Progenitor cell of endocrine pancreas (in vitro differentiated cells): Measurements from ENCODE around the gene USP10. TPM values are rescaled to one million over a fixed set of nuclear protein-coding genes. Genes with fewer than 3 reads are reported as not detected.

Experiments used
- DNase-seq: peaks from one replicate; pipeline ENCODE4 v3.0.0; 2021; ENCODE audit warnings: low spot score; ENCODE audit not compliant: unreplicated experiment
- H3K27ac Mint-ChIP-seq: 2 replicates; pipeline ENCODE4 v1.8.0; 2021; ENCODE audit warnings: mild to moderate bottlenecking, moderate library complexity, mixed read lengths
- H3K27me3 Mint-ChIP-seq: 2 replicates; pipeline ENCODE4 v1.8.0; 2021; ENCODE audit warnings: mixed read lengths
- H3K36me3 Mint-ChIP-seq: 2 replicates; pipeline ENCODE4 v1.8.0; 2022; ENCODE audit warnings: mixed read lengths; ENCODE audit not compliant: insufficient read depth
- H3K4me1 Mint-ChIP-seq: 2 replicates; pipeline ENCODE4 v1.8.0; 2021; ENCODE audit warnings: low read depth, mixed read lengths
- H3K4me3 Mint-ChIP-seq: 2 replicates; pipeline ENCODE4 v1.8.0; 2021; ENCODE audit warnings: low read depth, mild to moderate bottlenecking, moderate library complexity, mixed read lengths
- H3K9me3 Mint-ChIP-seq: 2 replicates; pipeline ENCODE4 v1.8.0; 2021; ENCODE audit warnings: low read depth, mixed read lengths
- total RNA-seq: library from RNA; stranded (reverse); gene quantifications from 2 replicates; pipeline ENCODE4 v1.2.1, GENCODE V29; 2021
- TF ChIP-seq, protein P1 (sequence below): fragments of 200-600 bp; sonication (generic); IDR thresholded peaks from one replicate; pipeline ENCODE4 v1.5.0; 2021; ENCODE audit warnings: antibody characterized with exemption, mild to moderate bottlenecking; ENCODE audit not compliant: unreplicated experiment

The USP10 gene
- total RNA-seq, 1 donor from 2014 or later, result 139 TPM

DNA sequence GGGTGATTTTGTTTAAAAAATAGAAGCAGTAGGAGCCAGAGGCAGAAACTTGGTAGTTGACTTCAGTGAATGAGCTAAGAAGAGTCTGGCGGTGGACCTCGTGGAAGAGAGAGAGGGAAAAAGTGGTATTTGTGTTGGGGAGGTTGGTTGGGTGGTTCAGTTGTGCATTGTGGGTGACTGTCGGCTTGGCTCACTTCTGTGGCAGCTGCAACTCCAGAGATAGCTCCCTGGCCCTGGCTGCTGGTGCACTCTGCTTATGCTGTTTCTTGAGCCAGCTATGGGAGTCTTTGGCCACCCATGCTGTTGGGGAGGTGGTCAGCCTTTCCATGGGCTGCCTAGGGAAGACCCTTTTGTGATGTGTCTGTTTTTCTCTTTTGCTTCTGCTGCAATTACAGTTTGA is 69.6 kb downstream of the USP10 start:
- H3K36me3 Mint-ChIP-seq, result peaks cover 44% of the 10 kb centered on the region
- H3K27me3 Mint-ChIP-seq, result no peaks in the 10 kb centered on the region
- no peak overlapping the region for H3K27ac Mint-ChIP-seq

DNA sequence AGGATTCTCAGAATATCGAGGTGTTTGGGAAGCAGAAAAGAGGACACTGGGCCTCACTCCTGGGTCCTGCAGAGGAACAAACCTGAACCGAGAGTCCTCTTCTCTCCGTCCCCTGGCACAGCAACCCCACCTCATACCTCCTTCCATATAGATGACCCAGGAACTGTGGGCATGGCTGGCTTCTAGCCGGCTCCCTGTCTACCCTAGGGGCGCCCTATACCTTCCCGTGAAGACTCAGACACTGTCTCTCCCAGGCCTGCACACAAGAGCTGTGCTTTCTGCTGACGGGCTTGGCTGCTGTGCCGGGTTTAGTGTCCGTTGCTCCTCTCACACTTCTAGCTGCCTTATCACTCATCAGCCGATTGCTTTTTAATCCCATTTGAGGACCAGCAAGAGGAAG is 73.5 kb downstream of the USP10 start:
- Mint-ChIP-seq H3K36me3 (peaks cover 37% of the 10 kb centered on the region), H3K4me3 (no peak overlapping the region), H3K27ac (peak overlapping the region; percentile 49), H3K4me1 (no peaks in the 10 kb centered on the region), H3K27me3 (no peaks in the 10 kb centered on the region), H3K9me3 (no peaks in the 10 kb centered on the region)
- DNase-seq, result no peak
- TF ChIP-seq, protein P1, sequence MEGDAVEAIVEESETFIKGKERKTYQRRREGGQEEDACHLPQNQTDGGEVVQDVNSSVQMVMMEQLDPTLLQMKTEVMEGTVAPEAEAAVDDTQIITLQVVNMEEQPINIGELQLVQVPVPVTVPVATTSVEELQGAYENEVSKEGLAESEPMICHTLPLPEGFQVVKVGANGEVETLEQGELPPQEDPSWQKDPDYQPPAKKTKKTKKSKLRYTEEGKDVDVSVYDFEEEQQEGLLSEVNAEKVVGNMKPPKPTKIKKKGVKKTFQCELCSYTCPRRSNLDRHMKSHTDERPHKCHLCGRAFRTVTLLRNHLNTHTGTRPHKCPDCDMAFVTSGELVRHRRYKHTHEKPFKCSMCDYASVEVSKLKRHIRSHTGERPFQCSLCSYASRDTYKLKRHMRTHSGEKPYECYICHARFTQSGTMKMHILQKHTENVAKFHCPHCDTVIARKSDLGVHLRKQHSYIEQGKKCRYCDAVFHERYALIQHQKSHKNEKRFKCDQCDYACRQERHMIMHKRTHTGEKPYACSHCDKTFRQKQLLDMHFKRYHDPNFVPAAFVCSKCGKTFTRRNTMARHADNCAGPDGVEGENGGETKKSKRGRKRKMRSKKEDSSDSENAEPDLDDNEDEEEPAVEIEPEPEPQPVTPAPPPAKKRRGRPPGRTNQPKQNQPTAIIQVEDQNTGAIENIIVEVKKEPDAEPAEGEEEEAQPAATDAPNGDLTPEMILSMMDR, result no peak

More for the DNA sequence above, 69.6 kb downstream of the USP10 start:
- Mint-ChIP-seq H3K4me1 (no peaks in the 10 kb centered on the region), H3K9me3 (no peaks in the 10 kb centered on the region), H3K4me3 (no peak overlapping the region)
- no peak for DNase-seq
- TF ChIP-seq, protein P1, result no peak

DNA sequence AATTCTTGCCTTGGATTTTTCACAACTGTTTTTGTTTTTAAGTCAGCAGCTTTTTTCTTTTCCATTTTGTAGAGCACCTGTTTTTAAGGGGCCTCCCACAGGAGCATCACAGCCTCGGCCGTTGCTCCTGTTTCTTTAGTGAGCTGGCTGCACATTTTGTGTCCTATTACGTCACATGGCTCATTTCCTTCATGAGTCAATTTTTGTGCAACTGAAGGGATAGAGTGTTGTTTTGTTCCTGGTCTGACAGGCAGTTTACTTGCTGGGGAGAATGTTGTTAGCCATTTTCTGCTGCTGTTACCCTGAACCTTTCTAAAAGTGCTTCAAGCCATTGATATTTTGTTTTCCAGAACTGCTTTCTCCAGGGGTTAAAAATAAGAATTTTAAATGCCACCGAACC is 75.0 kb downstream of the USP10 start:
- no peaks in the 10 kb centered on the region for H3K27me3 Mint-ChIP-seq
- no peak overlapping the region for H3K4me3 Mint-ChIP-seq
- peaks cover 36% of the 10 kb centered on the region for H3K36me3 Mint-ChIP-seq
- no peaks in the 10 kb centered on the region for H3K4me1 Mint-ChIP-seq
- no peak for DNase-seq
- no peaks in the 10 kb centered on the region for H3K9me3 Mint-ChIP-seq
- peak overlapping the region; percentile 11 for H3K27ac Mint-ChIP-seq
- TF ChIP-seq, protein P1, result no peak

DNA sequence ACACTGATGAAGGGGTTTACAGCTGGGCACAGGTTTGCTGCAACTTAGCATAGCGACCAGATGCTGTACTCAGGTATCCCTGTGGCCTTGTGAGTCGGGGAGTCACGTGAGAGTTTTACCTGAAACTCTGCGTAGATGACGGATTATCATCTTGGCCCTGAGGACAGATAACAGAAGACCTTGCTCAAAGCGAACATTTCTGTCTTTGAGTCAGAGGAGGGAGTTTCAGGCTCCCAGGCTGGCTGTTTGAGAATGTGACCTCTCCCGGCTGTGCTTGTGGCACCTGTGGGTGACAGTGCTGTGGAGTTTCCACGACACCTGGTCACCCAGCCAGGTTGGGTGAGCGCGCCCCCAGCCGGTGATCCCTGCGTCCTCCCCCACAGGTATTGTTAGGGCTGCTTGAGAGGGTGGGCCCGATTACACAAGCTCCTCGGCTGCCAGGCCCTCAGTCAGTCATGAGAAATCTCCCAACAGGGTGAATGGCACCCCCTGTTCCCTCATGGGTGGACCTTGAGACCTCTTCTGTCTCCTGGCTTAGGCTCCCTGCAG is 75.5 kb downstream of the USP10 start:
- peaks cover 38% of the 10 kb centered on the region for H3K36me3 Mint-ChIP-seq
- H3K27ac Mint-ChIP-seq, result no peak overlapping the region
- no peak overlapping the region for H3K4me3 Mint-ChIP-seq
- no peaks in the 10 kb centered on the region for H3K4me1 Mint-ChIP-seq
- no peaks in the 10 kb centered on the region for H3K27me3 Mint-ChIP-seq
- no peaks in the 10 kb centered on the region for H3K9me3 Mint-ChIP-seq
- TF ChIP-seq, protein P1, result no peak
- no peak for DNase-seq

DNA sequence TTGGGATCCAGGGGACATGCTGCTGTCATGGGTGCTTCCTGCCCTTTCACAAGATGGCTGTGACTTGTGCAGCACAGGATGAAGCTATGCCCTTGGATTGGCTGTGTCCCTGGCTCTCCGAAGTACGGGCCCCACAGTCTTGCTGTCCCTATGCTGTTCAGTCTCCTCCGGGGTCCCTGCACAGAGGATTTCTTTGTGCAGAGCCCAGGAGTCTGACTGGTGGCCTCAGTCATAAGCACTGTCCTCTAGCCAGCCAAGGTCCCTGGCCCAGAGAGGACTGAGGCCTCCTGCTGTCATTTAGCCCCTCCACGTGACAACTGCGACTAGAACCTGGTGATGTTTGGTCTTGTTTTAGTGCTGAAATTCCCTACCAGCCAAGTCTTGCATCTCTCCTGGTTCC is 77.6 kb downstream of the USP10 start:
- Mint-ChIP-seq H3K36me3 (peaks cover 38% of the 10 kb centered on the region), H3K4me1 (no peaks in the 10 kb centered on the region), H3K4me3 (no peak overlapping the region), H3K27ac (no peak overlapping the region), H3K27me3 (no peaks in the 10 kb centered on the region), H3K9me3 (no peaks in the 10 kb centered on the region)
- DNase-seq, result no peak
- TF ChIP-seq, protein P1, result no peak
